ENCODE results near the gene OTX2. TPM values are rescaled to one million over a fixed set of nuclear protein-coding genes. Genes with fewer than 3 reads are reported as not detected.

OTX2 gene
- total and polyA plus RNA-seq, 2 of the 4 experiments (the other 2 are of a cell fraction), result not detected

DNA sequence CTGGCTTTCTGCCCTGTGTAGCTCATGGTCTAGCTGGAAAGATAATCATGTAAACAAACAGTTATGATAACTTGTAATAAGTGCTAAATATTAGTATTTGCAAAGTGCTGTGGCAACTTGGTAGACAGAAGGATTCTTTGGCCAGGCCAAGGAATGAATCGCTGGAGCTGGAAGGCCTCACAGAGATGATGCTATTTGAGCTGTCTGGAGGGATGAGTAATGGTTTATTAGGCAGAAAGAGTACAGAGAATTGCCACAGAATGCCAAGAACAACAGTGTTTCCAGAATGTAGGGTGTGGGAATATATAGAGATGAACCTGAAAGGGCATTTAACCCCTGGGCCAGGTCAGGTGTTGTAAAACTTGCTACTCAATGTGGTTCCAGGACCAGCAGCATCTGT is 27.6 kb downstream of the OTX2 start:
- intact Hi-C loops (cut with micrococcal nuclease), result no loop called here
- Histone ChIP-seq H2AK5ac (ENCODE audit: low read depth, low read length) (no peak overlapping the region), H3K79me1 (ENCODE audit: low read depth in 1 of 2, low read length in 2 of 2) (no peaks in the 10 kb centered on the region), H3K27ac (ENCODE audit: insufficient read depth, low read length) (no peak overlapping the region), H3K56ac (ENCODE audit: extremely low read depth, insufficient read depth, low read length) (no peak overlapping the region), H3K4me2 (ENCODE audit: low read depth, low read length) (no peak overlapping the region), H3K36me3 (ENCODE audit: control insufficient read depth, insufficient read depth, low read length) (no peaks in the 10 kb centered on the region), H2BK20ac (ENCODE audit: low read depth, low read length) (no peak overlapping the region), H3K4me3 (ENCODE audit: insufficient read depth, low read depth, low read length) (no peak overlapping the region), H3K9me3 (ENCODE audit: control insufficient read depth, insufficient read depth, low read length) (no peaks in the 10 kb centered on the region), H4K5ac (ENCODE audit: low read depth, low read length) (no peak overlapping the region), H4K8ac (ENCODE audit: low read depth in 2 of 2, low read length in 2 of 2) (no peak overlapping the region), H4K91ac (ENCODE audit: insufficient read depth, low read depth, low read length) (no peak overlapping the region), H3K9me1 (ENCODE audit: insufficient read depth, low read length) (no peaks in the 10 kb centered on the region), H4K20me1 (ENCODE audit: insufficient read depth, low read length) (no peaks in the 10 kb centered on the region), H2BK5ac (ENCODE audit: low read depth, low read length, poor library complexity, severe bottlenecking) (no peak overlapping the region), H2BK120ac (ENCODE audit: low read depth, low read length) (no peak overlapping the region), H3K4ac (ENCODE audit: low read depth, low read length) (no peak overlapping the region), H3K27me3 (ENCODE audit: control insufficient read depth, insufficient read depth, low read length) (no peaks in the 10 kb centered on the region), H2AK9ac (replicated peaks; ENCODE audit: low read depth, low read length, poor library complexity) (no peak overlapping the region), H3K4me1 (ENCODE audit: control insufficient read depth, insufficient read depth, low read length) (no peaks in the 10 kb centered on the region), H3K23ac (ENCODE audit: low read depth, low read length) (no peak overlapping the region), H2AFZ (replicated peaks; ENCODE audit: low read length, poor library complexity) (no peak overlapping the region), H3K18ac (ENCODE audit: low read depth, low read length) (no peak overlapping the region), H3K9ac (ENCODE audit: low read depth, low read length) (no peak overlapping the region), H2BK15ac (ENCODE audit: low read depth, low read length) (no peak overlapping the region), H3K14ac (replicated peaks; ENCODE audit: low read depth, low read length) (no peak overlapping the region)
- no TSS peak for BruUV-seq (replicated peaks)
- dilution Hi-C loops (cut with HindIII; ENCODE audit: low sequenced_read_pairs, unreplicated experiment), result no loop called here
- in situ Hi-C loops (cut with MboI; ENCODE audit: low sequenced_read_pairs), result no loop called here
- POLR2A ChIA-PET (ENCODE audit: unreplicated experiment), result no interaction called here
- DNase-seq, result no peak
- TF ChIP-seq, protein P1, sequence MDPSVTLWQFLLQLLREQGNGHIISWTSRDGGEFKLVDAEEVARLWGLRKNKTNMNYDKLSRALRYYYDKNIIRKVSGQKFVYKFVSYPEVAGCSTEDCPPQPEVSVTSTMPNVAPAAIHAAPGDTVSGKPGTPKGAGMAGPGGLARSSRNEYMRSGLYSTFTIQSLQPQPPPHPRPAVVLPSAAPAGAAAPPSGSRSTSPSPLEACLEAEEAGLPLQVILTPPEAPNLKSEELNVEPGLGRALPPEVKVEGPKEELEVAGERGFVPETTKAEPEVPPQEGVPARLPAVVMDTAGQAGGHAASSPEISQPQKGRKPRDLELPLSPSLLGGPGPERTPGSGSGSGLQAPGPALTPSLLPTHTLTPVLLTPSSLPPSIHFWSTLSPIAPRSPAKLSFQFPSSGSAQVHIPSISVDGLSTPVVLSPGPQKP (IDR thresholded peaks at IDR 0.05; ENCODE audit: borderline replicate concordance, low read depth, low read length), result no peak
- no peak for TF ChIP-seq FOS (IDR thresholded peaks at IDR 0.05; ENCODE audit: low read depth, low read length)
- no peak for ATAC-seq (ENCODE audit: low read depth)
- no CpG with 5 or more reads among the region's 1 CpG for WGBS, 2 experiments (ENCODE audit: extremely low coverage in 2 of 2, insufficient read length in 1 of 2)
- CTCF ChIA-PET, result no interaction called here

All from IMR-90 (cell line).